ENCODE results near the gene WDR88. TPM values are rescaled to one million over a fixed set of nuclear protein-coding genes. Genes with fewer than 3 reads are reported as not detected.

Gene WDR88
- total and polyA plus RNA-seq, 2 donors (not counting 1 experiment from before 2014, with no cell fraction given): 0.47 TPM; not detected in 1

DNA sequence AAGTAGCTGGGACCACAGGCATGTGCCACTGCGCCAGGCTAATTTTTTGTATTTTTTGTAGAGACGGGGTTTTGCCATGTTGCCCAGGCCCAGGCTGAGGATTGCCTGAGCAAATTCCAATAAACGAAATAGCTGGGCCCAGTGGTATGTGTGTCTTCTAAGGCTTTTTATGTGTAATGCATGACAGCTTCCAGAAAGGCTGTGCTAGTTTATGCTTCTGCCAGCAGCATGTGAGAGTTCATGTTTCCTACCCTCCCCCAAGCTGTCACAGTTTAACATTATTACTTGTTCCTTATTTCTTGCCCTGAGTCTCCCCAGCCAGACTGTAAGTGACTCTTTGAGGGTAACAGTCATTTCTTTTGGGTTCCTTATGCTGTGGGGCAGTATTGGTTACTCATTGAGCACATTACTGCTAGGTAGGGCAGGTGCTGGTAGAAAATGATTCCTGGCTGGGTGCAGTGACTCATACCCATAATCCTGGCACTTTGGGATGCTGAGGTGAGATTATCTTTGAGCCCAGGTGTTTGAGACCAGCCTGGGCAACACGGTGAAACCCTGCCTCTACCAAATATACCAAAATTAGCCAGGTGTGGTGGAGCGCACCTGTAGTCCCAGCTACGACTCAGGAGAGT is 37.4 kb upstream of the WDR88 start:
- H3K79me2 ChIP-seq (ENCODE audit: control insufficient read depth, insufficient read depth, low read length): no peaks in the 10 kb centered on the region
- ATAC-seq (ENCODE audit: low read depth): no peak
- DNase-seq: no peak
- TF ChIP-seq, protein P1, sequence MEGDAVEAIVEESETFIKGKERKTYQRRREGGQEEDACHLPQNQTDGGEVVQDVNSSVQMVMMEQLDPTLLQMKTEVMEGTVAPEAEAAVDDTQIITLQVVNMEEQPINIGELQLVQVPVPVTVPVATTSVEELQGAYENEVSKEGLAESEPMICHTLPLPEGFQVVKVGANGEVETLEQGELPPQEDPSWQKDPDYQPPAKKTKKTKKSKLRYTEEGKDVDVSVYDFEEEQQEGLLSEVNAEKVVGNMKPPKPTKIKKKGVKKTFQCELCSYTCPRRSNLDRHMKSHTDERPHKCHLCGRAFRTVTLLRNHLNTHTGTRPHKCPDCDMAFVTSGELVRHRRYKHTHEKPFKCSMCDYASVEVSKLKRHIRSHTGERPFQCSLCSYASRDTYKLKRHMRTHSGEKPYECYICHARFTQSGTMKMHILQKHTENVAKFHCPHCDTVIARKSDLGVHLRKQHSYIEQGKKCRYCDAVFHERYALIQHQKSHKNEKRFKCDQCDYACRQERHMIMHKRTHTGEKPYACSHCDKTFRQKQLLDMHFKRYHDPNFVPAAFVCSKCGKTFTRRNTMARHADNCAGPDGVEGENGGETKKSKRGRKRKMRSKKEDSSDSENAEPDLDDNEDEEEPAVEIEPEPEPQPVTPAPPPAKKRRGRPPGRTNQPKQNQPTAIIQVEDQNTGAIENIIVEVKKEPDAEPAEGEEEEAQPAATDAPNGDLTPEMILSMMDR (IDR thresholded peaks at IDR 0.05): no peak
- no peak for TF ChIP-seq EZH2 (IDR thresholded peaks at IDR 0.05; ENCODE audit: borderline replicate concordance, insufficient read depth, low read depth, low read length, poor library complexity, severe bottlenecking)
- H4K20me1 ChIP-seq (ENCODE audit: control insufficient read depth, insufficient read depth, low read length, poor library complexity, severe bottlenecking): no peaks in the 10 kb centered on the region
- intact Hi-C loops (cut with micrococcal nuclease): no loop called here
- H3K4me1 ChIP-seq (ENCODE audit: control insufficient read depth in 2 of 2, insufficient read depth in 2 of 2, low read length in 2 of 2): no peaks in the 10 kb centered on the region
- Mint-ChIP-seq H3K27me3 (no peaks in the 10 kb centered on the region), H3K9me3 (ENCODE audit: insufficient read depth) (no peaks in the 10 kb centered on the region), H3K4me3 (no peak overlapping the region), H3K27ac (no peak overlapping the region), H3K4me1 (no peaks in the 10 kb centered on the region)
- H3K9me3 ChIP-seq (ENCODE audit: control extremely low read depth in 1 of 3, control insufficient read depth in 2 of 3, insufficient read depth in 1 of 3, low read length in 2 of 3): no peaks in the 10 kb centered on the region
- H3K4me2 ChIP-seq (replicated peaks; ENCODE audit: low read depth, low read length, poor library complexity, severe bottlenecking): no peak overlapping the region
- no peaks in the 10 kb centered on the region for H3K27me3 ChIP-seq (replicated peaks in 1 of 4; ENCODE audit: control extremely low read depth in 1 of 4, control insufficient read depth in 3 of 4, insufficient read depth in 4 of 4, low read length in 3 of 4)
- H2AFZ ChIP-seq (ENCODE audit: insufficient read depth, low read depth, low read length, poor library complexity, severe bottlenecking): no peak overlapping the region
- WGBS (ENCODE audit: insufficient coverage): 99% methylated on average over 5 of the region's 6 CpGs
- H3K27ac ChIP-seq (ENCODE audit: low read length in 2 of 2): no peak overlapping the region
- H3K36me3 ChIP-seq (replicated peaks in 1 of 2; ENCODE audit: control extremely low read depth in 1 of 2, control insufficient read depth in 1 of 2, extremely low read depth in 1 of 2, insufficient read depth in 2 of 2, low read length in 1 of 2): peaks cover 14 to 65% of the 10 kb centered on the region in 2 experiments
- no peak overlapping the region for H3K4me3 ChIP-seq (ENCODE audit: control extremely low read depth in 1 of 5, extremely low read depth in 1 of 5, insufficient read depth in 1 of 5, low read depth in 2 of 5, low read length in 4 of 5)
- POLR2A ChIA-PET: no interaction called here
- CTCF ChIA-PET: interaction anchor here (0.7 to 1.5 kb wide), 2 partner anchors 9 to 30 kb away, joined by 3 to 4 read pairs; no protein-coding TSS in a partner anchor
- no peak overlapping the region for H3K9ac ChIP-seq (ENCODE audit: low read length)

DNA sequence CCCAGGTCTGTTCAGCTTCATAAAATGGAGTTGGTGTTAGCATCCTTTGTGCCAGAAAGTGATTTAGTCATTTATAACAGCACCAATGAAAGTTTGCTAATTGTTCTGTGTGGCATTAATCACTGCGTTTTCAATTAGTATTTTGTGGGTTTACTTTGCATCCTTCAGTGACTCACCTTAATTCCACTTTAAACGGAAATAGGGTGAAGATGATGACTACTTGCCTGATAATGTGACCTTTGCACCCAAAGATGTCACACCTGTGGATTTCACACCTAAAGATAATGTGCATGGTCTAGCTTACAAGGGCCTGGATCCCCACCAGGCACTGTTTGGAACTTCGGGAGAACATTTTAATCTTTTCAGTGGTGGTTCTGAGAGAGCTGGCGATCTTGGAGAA is 35.9 kb upstream of the WDR88 start:
- Histone ChIP-seq H3K36me3 (replicated peaks in 1 of 2; ENCODE audit: control extremely low read depth in 1 of 2, control insufficient read depth in 1 of 2, extremely low read depth in 1 of 2, insufficient read depth in 2 of 2, low read length in 1 of 2) (peaks cover 9 to 62% of the 10 kb centered on the region in 2 experiments), H2AFZ (ENCODE audit: insufficient read depth, low read depth, low read length, poor library complexity, severe bottlenecking) (no peak overlapping the region), H3K4me1 (ENCODE audit: control insufficient read depth in 2 of 2, insufficient read depth in 2 of 2, low read length in 2 of 2) (no peaks in the 10 kb centered on the region), H3K4me2 (replicated peaks; ENCODE audit: low read depth, low read length, poor library complexity, severe bottlenecking) (no peak overlapping the region), H3K79me2 (ENCODE audit: control insufficient read depth, insufficient read depth, low read length) (no peaks in the 10 kb centered on the region), H3K4me3 (ENCODE audit: control extremely low read depth in 1 of 5, extremely low read depth in 1 of 5, insufficient read depth in 1 of 5, low read depth in 2 of 5, low read length in 4 of 5) (no peak overlapping the region), H3K9me3 (ENCODE audit: control extremely low read depth in 1 of 3, control insufficient read depth in 2 of 3, insufficient read depth in 1 of 3, low read length in 2 of 3) (no peaks in the 10 kb centered on the region), H3K27me3 (replicated peaks in 1 of 4; ENCODE audit: control extremely low read depth in 1 of 4, control insufficient read depth in 3 of 4, insufficient read depth in 4 of 4, low read length in 3 of 4) (no peaks in the 10 kb centered on the region), H3K9ac (ENCODE audit: low read length) (no peak overlapping the region), H3K27ac (ENCODE audit: low read length in 2 of 2) (no peak overlapping the region), H4K20me1 (ENCODE audit: control insufficient read depth, insufficient read depth, low read length, poor library complexity, severe bottlenecking) (no peaks in the 10 kb centered on the region)
- Mint-ChIP-seq H3K4me3 (no peak overlapping the region), H3K27ac (no peak overlapping the region), H3K9me3 (ENCODE audit: insufficient read depth) (no peaks in the 10 kb centered on the region), H3K4me1 (no peaks in the 10 kb centered on the region), H3K27me3 (no peaks in the 10 kb centered on the region)
- intact Hi-C loops (cut with micrococcal nuclease): no loop called here
- POLR2A ChIA-PET: no interaction called here
- ATAC-seq (ENCODE audit: low read depth): no peak
- CTCF ChIA-PET: no interaction called here
- DNase-seq: no peak
- 100% methylated on average over 1 of the region's 4 CpGs for WGBS (ENCODE audit: insufficient coverage)
- TF ChIP-seq, protein P1 (IDR thresholded peaks at IDR 0.05): no peak
- no peak for TF ChIP-seq EZH2 (IDR thresholded peaks at IDR 0.05; ENCODE audit: borderline replicate concordance, insufficient read depth, low read depth, low read length, poor library complexity, severe bottlenecking)
